NCI-H1694 treated with DMSO at 0.1 percent for 48 hours (cell line): ENCODE results near the gene CDKAL1.
A peak's percentile ranks its signal among the peaks of the same experiment; 100 is the strongest.

Experiments
- DNase-seq: peaks from one replicate; lab custom pipeline; 2025; lab: John Stamatoyannopoulos, UW

The CDKAL1 gene

DNA sequence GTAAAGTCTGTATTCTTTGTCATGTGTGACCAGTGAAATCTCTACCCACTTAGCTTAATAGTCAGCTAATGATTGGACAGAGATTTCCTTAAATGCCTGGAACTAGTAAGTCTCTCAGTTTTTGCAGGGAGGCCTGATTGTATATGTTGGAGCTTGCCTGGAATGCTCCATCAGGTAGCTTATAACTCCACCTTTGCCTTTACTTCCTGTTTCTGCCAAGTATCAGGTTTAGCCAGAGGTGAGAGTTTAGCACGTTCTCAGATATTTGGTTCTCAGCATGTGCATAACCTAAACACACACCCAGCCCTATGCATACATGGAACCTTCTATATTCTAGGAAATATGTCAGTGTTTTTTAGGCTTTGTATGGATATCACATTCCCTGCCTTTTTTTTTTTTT is 435.3 kb downstream of the CDKAL1 start:
- DNase-seq = no peak

DNA sequence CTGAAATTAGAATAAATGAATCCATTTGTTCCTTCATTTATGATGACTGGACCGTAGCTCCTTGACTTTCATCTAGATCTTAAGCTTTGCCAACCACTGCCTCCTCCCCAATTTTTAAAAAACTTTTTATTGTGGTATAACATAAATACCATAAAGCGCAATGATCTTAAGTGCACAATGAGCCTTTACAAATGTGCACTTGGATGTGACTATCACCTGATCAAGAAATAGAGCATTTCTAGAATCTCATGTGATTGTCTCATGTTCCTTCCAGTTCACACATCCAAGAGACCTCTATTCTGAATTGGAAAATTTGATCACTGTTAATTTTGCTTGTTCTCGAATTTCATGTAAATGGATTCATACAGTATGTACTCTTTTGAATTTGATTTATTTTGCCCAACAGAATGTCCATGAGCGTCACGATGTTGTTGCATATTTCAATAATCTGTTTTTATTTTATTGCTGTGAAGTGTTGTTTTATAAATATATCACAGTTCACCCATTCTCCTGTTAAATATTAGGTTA is 442.2 kb downstream of the CDKAL1 start:
- DNase-seq = no peak

DNA sequence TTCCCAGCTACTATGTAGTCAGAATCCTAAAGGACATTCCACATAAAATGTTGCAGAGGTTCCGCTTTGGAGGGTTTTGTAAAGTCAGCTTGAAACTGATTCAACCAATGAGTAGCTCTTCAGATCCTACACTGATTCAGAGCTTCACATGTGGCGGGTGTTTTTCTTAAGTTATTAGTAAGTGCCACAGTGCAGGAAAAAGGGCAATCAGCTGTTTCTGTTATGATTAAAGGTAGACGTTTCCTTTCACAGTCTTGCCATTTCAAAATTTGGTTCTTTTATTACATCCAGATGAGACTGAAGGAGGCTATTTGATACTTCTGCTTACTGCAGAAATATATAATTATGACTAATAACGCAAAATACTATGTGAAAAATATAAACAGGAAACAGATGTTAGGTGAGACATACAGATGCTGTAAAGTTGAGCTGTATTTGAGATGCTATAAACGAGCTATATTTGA is 443.9 kb downstream of the CDKAL1 start:
- no peak for DNase-seq

DNA sequence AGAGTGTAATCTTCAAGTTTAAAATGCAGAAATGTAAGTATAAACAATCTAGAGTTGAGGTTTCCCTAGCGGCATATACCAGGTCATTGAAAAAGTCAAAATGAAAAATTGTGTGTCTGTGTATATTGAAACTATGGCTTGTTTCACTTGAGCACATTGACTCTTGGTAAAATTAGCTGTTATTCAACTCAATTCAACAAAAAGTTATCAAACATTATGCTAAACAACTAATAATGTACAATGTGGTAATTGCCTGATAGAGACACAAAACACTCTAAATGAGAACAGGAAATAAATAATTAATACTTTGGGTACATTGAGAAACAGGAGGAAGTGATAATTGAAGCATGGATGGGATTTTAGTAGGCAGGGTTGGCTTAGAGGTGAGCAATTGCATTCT is 444.8 kb downstream of the CDKAL1 start:
- DNase-seq = no peak

DNA sequence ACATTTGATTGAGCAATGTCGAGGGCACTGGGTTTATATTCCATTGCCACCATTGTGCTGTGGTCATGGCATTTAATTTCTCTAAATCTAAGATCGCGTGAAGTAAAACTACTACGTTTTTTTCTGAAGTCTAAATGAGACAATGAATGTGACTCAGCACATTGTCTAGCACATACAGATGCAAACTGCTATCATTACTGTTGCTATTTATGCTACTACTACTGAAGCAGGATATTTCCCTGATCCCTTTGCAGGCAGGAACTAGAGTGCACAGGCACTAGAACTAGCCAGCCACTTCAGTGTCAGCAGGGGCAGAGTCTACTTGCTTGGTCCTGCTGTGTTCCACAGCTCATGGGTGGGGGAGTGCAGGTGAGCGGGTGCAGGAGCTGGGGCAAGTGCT is 449.7 kb downstream of the CDKAL1 start:
- no peak for DNase-seq

DNA sequence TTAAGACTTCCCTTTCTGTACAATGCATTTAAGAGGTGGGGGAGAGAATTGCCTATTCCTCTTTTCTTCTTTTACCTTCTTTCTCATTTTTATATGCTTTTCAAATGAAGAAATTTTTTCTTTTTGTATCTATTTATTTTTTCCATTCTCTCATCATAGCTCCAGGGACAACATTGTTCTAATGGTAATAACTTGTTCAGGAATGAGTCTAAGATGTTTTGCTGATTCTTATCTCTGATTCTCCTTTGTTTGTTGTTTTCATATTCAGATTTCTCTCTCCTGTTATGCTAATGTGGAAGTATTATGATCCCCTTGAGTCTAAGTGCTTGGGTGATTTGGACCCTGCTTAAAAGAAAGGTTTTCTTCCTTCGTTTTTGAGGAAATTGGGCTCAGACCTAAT is 451.6 kb downstream of the CDKAL1 start:
- no peak for DNase-seq

DNA sequence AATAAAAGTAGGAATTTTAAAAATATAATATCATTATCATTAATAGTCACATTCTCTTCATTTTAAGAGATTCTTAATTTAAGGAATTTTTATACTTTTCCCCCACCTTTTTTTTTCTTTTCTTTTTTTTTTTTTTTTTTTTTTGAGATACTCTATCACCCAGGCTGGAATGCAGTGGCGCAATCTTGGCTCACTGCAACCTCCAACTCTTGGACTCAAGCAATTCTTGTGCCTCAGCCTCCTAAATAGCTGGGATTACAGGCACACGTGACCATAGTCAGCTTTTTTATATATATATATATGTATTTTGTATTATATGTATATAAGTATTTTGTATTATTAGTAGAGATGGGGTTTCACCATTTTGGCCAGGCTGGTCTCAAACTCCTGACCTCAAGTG is 457.7 kb downstream of the CDKAL1 start:
- DNase-seq = no peak

DNA sequence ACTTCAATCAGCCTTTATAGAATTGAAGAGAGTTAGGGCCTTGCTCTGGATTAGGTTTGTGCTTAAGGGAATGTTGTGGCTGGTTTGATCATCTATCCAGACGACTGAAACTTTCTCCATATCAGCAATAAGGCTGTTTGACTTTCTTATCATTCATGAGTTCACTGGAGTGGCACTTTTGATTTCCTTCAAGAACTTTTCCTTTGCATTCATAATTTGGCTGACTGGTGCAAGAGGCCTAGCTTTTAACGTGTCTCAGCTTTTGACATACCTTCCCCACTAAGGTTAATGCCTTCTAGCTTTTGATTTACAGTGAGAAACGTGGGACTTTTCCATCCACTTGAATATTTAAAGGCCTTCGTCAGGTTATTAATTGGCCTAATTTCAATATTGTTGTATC is 461.8 kb downstream of the CDKAL1 start:
- no peak for DNase-seq

DNA sequence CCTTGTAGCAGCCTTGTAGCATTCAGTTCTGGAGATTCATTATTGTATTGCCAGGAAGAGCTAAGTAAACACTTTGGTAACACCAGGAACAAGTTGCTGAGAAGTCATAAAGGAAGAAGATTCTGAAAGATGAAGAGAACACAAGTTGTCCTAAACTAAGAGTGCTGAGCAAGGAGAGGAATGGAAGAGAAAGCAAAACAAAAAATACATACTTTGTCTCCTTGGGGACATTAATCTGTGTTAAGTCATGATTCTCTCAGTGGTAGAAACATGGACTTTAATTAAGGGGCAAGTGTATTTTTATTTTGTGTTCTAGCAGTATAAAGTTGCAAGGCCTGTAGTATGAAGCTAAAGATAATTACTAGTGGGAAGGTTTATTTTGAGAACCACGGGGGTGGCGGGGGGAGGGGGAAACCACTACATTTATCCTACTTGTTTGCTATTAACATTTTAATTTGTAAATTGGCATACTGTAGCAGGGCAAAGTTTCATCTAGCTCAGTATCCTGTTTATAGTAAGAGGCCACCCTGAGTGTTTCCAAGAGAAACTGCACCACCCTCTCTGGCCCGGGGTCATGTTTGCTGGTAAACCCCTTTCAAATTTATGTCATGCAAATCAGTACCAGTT is 463.0 kb downstream of the CDKAL1 start:
- DNase-seq = no peak

DNA sequence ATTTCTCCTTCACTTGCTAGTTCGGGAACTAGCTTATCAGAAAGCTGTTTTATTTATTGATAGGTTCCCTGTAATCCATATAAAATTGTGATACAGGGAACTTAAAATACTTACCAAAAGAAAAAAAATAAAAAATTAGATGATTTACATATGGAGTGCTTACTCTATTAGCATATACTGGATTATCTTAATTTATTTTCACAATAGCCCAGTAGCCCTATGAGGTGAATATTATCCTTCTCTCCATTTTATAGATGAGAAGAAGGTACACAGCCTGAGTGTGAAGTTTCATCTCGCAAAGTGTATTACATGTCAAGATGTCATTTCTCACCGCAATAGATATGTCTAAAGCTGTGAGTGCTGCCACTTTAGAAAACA is 463.5 kb downstream of the CDKAL1 start:
- DNase-seq = no peak

DNA sequence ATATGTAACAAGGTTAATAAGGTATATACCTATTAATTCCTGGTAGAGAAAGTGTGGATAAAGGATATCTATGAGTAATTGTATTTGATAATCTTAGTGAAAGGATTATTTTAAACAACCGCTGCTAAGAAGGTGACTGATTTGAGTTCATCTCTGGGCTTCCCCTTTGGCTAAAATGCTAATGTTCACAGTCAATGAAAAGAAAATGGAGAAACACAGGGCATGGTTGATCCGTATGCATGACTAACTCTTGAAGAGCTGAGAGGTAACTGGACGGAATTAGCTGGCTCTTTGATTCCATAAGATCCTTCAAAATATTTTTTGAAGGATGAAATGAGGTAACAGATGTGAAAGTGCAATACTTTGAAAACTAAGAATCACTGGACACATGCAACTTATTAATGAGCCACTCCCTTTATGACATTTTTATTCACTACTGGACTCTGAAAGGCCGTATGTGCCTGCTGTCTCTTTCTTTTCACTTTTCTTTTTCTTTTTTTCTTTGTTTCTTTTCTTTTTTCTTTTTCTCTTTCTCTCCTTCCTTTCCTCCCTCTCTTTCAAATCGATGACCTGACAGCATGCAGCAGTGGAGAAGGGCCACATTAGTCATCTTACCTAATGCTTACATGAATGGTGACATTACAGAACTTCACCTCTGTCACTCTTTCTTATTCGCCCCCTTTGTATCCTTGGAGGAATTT is 464.6 kb downstream of the CDKAL1 start:
- DNase-seq = no peak

DNA sequence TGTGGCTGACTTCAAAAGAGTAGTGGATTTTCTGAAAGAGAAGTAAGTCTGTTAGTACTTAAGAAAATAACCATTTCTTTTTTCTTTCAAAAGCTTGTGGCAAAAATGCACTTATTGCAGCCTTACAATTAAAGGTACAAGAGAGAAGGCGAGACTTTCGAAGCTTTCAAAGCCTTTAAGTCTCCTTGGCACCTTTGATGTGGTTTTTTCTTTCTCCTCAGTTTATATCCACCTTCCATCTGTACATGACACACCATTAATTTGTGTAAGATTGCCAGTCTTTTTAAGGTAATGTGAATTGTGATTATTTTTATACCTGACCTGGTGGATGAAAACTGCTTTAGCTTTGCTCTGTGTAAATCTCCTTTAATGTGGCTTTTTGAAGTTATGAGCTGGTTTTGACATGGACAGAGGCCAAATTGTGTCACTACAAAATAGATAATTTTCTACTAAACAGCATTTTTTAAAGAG is 466.1 kb downstream of the CDKAL1 start:
- DNase-seq = no peak

DNA sequence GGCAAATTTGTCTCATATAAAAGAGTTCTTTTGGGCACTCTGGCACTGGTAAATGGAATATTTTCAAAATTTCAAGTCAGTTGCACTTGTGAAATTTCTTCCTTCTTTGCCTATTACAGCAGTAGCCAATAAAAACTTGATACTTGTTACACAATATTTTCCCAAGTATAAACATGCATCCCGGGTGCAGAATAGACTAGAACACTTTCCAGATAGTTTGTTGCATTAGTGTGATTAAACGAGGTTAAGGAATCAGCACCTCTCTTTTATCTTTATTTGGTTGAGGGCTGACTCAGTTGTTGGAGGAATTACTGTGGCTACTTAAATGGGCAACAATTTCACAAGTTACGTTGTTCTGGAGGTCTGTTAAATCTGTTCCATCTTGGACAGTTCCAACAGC is 467.5 kb downstream of the CDKAL1 start:
- DNase-seq = no peak

DNA sequence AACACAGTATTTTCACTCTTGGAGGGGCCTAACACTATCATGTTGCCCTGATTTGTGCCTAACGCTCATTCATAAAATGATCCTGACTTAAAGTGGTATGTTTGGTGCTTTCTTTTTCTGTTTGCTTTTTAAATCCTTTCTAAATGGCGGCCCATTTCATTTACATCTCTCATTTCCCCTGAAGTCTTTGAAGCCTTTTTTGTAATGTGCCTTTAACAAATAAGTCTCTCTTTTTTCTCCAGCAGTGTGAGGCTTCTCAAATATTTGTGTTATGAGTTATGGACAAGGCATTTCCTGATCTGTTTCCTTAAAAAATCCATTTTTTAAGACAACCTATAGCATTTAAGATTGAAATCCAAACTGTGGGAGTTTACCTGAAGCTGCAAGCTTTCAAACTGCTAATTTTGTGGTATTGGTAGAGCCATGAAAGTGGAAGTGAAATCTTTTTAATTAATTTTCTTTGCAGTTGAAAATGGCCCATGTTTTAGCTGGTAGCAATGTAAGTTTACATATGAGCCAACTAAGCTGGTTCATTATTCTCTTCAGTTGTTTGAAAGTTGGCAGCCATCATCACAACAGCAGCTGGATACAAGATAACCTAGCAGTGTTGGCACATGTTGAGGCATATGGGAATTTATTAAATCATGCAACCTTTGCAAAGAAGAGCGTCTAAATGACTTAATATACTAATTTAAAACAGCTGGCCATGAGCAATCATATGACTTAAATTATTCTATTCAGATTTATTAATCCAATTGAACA is 469.7 kb downstream of the CDKAL1 start:
- DNase-seq = peak; percentile 92

DNA sequence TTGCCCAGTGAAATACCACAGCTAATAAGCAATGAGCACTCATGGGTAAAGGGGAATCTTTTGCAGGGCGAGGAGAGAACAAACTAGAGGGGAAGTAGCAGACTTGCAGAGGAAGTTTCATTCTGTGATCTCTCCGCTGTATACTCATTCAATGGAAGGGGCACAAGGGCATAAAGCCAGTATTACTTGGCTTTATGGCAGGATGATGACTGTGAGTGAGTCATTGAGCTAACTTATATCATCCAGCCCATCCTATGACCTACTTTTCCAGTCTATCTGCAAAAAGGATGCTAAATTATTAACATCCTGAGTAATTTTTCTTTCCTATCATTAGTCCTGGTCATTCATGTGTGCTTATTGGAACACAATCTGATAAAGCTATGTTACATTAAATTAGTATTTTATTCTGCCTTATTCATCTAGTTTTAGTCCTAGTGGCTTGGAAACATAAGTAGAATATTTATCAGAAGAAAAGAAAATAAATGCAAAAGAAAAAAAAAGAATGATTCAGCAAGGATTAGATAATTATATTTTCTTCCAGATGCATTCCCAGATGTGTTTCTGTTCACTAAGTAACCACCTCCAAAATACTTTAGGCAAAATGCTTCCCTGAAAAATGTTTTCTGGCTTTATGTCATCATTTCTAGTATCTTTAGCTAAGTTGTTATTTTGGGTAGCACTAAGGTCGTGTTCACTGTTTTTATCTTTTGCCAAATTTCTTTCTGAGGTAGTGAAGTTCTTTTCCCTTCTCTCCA is 471.7 kb downstream of the CDKAL1 start:
- no peak for DNase-seq

DNA sequence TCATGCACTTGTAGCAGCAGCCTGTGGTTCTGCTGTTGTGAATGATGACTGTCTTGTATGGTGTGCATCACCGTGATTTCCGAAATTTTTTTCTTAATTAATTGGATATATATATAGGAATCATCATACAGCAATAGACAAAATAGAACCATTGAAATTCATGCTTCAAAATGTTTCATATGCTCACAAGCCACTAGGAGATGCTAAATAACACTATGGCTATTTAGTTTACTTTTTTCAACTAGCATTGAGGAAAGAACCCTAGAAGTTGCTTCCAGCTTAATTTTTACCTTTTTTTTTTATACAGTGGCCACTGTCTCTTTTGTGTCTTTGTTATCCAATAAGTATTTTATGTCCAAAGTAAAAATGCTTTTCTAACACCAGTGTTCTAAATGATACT is 485.4 kb downstream of the CDKAL1 start:
- DNase-seq = no peak

DNA sequence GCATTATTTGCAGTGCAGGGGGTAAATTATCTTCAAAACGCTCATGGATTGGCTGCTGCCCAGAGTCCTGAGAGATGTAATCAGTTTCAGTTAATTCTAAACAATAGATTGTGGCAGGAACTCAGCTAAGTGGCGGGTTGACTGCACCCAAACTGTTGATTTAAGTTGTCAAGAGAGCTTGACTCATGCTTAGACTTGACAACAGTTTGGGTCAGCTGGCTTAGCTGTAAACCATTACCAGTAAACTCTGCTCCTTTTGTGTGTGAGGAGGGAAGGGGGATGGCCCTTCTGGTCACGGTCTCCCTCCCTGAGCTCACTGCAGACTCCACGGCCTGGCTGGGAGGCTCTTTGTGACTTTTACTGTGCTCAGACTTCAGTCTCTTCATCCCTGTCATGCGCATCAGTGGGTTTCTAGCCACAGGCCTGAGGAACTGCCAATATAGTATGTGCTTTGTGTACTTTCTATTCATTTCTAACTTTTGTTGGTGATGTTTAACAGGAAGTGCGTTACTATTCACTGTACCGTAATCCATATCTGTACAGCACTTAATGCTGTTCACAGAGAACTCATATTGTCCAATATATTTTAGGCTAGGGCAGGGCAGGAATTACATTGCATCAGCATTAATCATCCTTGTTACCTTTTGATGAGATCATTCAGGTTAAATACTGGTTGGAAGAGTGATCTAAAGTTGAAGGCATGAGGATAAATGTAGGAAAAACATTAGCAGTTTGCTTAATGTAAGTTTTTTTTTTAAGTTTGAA is 488.3 kb downstream of the CDKAL1 start:
- DNase-seq = no peak

DNA sequence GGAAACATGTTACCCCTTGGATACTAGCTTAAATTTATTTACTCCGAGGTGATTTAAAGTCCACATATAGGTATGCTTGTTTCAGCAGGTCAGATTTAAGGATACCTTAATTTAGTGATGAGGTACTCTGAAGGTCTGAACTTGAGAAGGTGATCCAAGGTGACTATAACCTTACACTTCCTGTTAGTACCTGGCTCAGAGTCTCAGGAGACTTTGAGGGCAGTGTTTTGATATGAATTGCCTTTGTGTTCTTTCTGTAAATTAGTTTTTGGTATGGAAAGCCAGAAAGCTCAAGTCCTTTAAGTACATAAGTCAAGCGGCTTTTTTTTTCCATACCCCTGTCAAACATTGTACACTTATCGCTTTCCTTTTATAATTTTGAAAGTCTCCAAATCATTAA is 489.0 kb downstream of the CDKAL1 start:
- no peak for DNase-seq

DNA sequence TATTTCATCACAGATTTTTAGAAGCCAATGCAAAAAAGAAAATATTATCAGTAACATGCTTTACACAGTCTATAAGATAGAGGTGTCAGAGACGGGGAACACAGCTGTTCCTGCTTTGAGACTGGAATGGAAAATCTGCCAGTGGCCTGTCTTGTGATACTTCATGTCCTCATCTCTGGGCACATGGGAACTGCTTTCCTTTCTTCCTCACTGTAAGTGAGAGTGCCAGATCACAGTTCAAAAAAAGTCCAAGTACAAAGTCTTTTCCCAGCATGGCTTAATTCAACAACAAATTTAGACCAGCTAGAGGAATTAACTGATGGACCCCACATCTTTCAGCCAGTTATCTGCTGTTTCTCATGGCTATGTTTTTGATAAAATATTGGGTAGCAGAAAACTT is 490.4 kb downstream of the CDKAL1 start:
- DNase-seq = no peak

DNA sequence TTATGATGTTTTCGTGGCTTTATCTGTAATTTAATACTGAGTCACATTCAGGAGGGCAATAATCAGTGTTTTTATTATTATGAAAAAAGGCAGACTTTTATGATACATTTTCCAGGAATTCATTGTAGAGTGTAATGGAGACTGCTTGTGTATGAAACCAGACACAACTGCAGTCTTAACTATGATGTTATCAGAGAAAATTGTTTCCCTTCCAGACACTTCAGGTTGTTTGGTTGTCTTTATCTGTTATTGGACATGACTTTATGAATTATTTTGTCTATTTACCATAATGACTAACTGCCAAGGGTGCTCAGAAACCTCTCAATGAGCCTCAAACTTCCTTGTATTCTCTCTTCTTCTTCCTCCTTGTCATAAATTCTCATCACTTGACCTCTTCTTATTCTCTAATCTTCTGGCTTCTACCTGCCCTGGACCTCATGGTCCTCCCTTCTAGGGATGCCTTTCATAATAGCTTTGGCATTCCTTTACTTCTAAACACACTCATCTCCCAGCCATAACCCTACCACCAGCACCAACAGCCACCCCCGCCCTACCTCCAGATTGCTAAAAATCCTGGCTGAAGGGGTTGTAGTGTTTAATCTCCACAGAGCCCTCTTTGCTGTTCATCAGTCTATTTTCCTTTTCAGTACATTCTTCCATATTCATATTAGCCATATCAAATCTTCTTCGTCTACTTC is 492.5 kb downstream of the CDKAL1 start:
- no peak for DNase-seq

DNA sequence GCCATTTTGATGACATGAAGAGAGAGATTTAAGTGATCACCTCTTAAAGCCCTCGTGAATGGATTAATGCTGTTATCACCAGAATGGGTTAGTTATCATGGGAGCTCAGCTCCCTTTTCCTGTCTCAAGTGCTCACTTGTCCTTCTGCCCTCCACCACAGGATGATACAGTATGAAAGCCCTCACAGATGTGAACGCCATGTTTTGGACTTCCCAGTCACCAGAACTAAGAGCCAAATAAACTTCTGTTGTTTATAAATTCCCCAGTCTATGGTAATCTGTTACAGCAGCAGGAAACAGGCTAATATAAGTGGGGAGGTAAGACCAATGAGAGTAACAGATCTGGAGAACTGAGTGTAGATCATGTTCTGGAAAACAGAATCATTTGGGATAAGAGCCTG is 493.2 kb downstream of the CDKAL1 start:
- DNase-seq = no peak
